Naive thymus-derived CD4-positive, alpha-beta T cell (primary cell): ENCODE results near the gene MYO7A. TPM values are rescaled to one million over a fixed set of nuclear protein-coding genes. Genes with fewer than 3 reads are reported as not detected.

Experiments
- ATAC-seq: fragments of 150-1000 bp; cut with Tn5 transposase; 2 replicates; pipeline ENCODE4 v1.10.0; 2021; ENCODE audit warnings: mild to moderate bottlenecking, moderate library complexity
- CTCF ChIA-PET: fragments of 350-600 bp; sonication (Branson Sonifier 250); formaldehyde crosslinking; loops from one replicate; lab custom pipeline; 2021; ENCODE audit warnings: antibody characterized with exemption; lab: Charles Lee
- POLR2A ChIA-PET: fragments of 350-600 bp; sonication (Branson Sonifier 250); formaldehyde crosslinking; loops from one replicate; lab custom pipeline; 2021; ENCODE audit warnings: antibody characterized with exemption, inconsistent platforms; lab: Charles Lee
- DNase-seq, 9 donors: peaks; one replicate each; pipeline versions ENCODE4 v3.0.0 to v3.0.0-alpha.2; 2020 to 2022; ENCODE audit warnings: mixed read lengths in 1 of 9
- H3K27ac ChIP-seq: one replicate; pipeline ENCODE4 v1.7.0; 2013; ENCODE audit warnings: mild to moderate bottlenecking, low read depth, low read length, moderate library complexity
- H3K27me3 ChIP-seq, 2 donors: one replicate each; pipeline ENCODE4 v1.7.0; 2013; ENCODE audit warnings: low read length in 2 of 2, mild to moderate bottlenecking in 2 of 2, moderate library complexity in 2 of 2; ENCODE audit not compliant: control insufficient read depth in 2 of 2, insufficient read depth in 2 of 2
- H3K36me3 ChIP-seq, 3 experiments: 1 replicate in 2 of 3; 2 replicates in 1 of 3; pipeline ENCODE4 v1.7.0; 2013; ENCODE audit warnings: low read length in 3 of 3, mild to moderate bottlenecking in 3 of 3, moderate library complexity in 1 of 3; ENCODE audit not compliant: insufficient read depth in 3 of 3, control insufficient read depth in 2 of 3
- H3K4me1 ChIP-seq, 2 donors: one replicate each; pipeline ENCODE4 v1.7.0; 2013; ENCODE audit warnings: low read length in 2 of 2, mild to moderate bottlenecking in 2 of 2, moderate library complexity in 1 of 2; ENCODE audit not compliant: control insufficient read depth in 2 of 2, insufficient read depth in 2 of 2
- H3K4me3 ChIP-seq: 2 replicates; pipeline ENCODE4 v1.7.0; 2013; ENCODE audit warnings: mild to moderate bottlenecking, low read length
- H3K9me3 ChIP-seq, 3 experiments: 1 replicate in 2 of 3; 2 replicates in 1 of 3; pipeline ENCODE4 v1.7.0; 2013; ENCODE audit warnings: low read length in 3 of 3; ENCODE audit not compliant: control insufficient read depth in 2 of 3
- H3K27ac Mint-ChIP-seq, 9 donors: one replicate each; pipeline ENCODE4 v1.8.0; 2020 to 2022; ENCODE audit warnings: mixed read lengths in 9 of 9, mild to moderate bottlenecking in 8 of 9, moderate library complexity in 5 of 9, inconsistent platforms in 2 of 9
- H3K27me3 Mint-ChIP-seq, 5 donors: one replicate each; pipeline ENCODE4 v1.8.0; 2021 to 2022; ENCODE audit warnings: mixed read lengths in 5 of 5, mild to moderate bottlenecking in 1 of 5
- H3K36me3 Mint-ChIP-seq, 5 donors: one replicate each; pipeline ENCODE4 v1.8.0; 2020 to 2022; ENCODE audit warnings: mixed read lengths in 5 of 5, mild to moderate bottlenecking in 3 of 5, inconsistent platforms in 1 of 5
- H3K4me1 Mint-ChIP-seq, 7 donors: one replicate each; pipeline ENCODE4 v1.8.0; 2020 to 2022; ENCODE audit warnings: mixed read lengths in 7 of 7, mild to moderate bottlenecking in 3 of 7, inconsistent platforms in 1 of 7
- H3K4me3 Mint-ChIP-seq, 10 donors: one replicate each; pipeline ENCODE4 v1.8.0; 2020 to 2022; ENCODE audit warnings: mild to moderate bottlenecking in 10 of 10, mixed read lengths in 10 of 10, moderate library complexity in 6 of 10, inconsistent platforms in 2 of 10
- H3K9me3 Mint-ChIP-seq, 11 donors: one replicate each; pipeline ENCODE4 v1.8.0; 2020 to 2022; ENCODE audit warnings: mixed read lengths in 11 of 11, mild to moderate bottlenecking in 4 of 11, inconsistent platforms in 1 of 11, moderate library complexity in 1 of 11
- intact Hi-C, 2 donors: fragments of 100-400 bp; cut with micrococcal nuclease; formaldehyde crosslinking; loops; one replicate each; pipeline ENCODE4 v1.15.1; 2023
- polyA plus RNA-seq, 2 donors: library from polyadenylated mRNA; unstranded; fragments of 300-500 nt; fragmentation: Illumina TruSeq; gene quantifications; one replicate each; pipeline ENCODE4 v1.2.3, GENCODE V29; 2021
- total RNA-seq, 6 experiments: library from RNA in 5 of 6; stranded (reverse) in 5 of 6; gene quantifications; 1 replicate in 5 of 6; 2 replicates in 1 of 6; pipeline ENCODE4 v1.2.3 and lab custom pipeline; 2021 to 2026

Gene MYO7A
- total and polyA plus RNA-seq, 7 experiments from 2014 or later, result 0.07 to 2.5 (median 0.27) TPM; not detected in 2

- CTCF ChIA-PET, result no interaction called here
- POLR2A ChIA-PET, result no interaction called here
- no peak overlapping the region for H3K4me3 ChIP-seq
- H3K36me3 Mint-ChIP-seq, result peaks cover 0 to 31% (median 3%) of the 10 kb centered on the region in 5 donors
- ATAC-seq (no peak), DNase-seq (no peak)
- H3K9me3 ChIP-seq, result no peaks in the 10 kb centered on the region
- no peaks in the 10 kb centered on the region for H3K27me3 ChIP-seq
- peaks cover 0 to 10% (median 8%) of the 10 kb centered on the region in 7 donors for H3K4me1 Mint-ChIP-seq
- peaks cover 0 to 20% (median 0%) of the 10 kb centered on the region in 3 experiments for H3K36me3 ChIP-seq
- peaks cover 0 to 8% (median 0%) of the 10 kb centered on the region in 5 donors for H3K27me3 Mint-ChIP-seq
- no peak overlapping the region for H3K27ac Mint-ChIP-seq
- intact Hi-C loops, result no loop called here
- no peak overlapping the region for H3K27ac ChIP-seq
- H3K4me1 ChIP-seq, result peaks cover 3 to 11% of the 10 kb centered on the region in 2 donors
- H3K9me3 Mint-ChIP-seq, result no peaks in the 10 kb centered on the region
- no peak overlapping the region for H3K4me3 Mint-ChIP-seq
Observed at GRCh38 chr11:77123591-77123990, 4.5 kb upstream of the MYO7A start.

- ATAC-seq (no peak), DNase-seq (no peak)
- H3K27me3 ChIP-seq, result no peaks in the 10 kb centered on the region
- no peak overlapping the region for H3K4me3 ChIP-seq
- H3K4me3 Mint-ChIP-seq, result no peak overlapping the region
- H3K36me3 Mint-ChIP-seq, result peaks cover 0 to 28% (median 3%) of the 10 kb centered on the region in 5 donors
- ChIA-PET CTCF (no interaction called here), POLR2A (no interaction called here)
- peaks cover 0 to 8% (median 0%) of the 10 kb centered on the region in 5 donors for H3K27me3 Mint-ChIP-seq
- no peaks in the 10 kb centered on the region for H3K9me3 Mint-ChIP-seq
- peaks cover 0 to 15% (median 8%) of the 10 kb centered on the region in 7 donors for H3K4me1 Mint-ChIP-seq
- no peak overlapping the region for H3K27ac Mint-ChIP-seq
- H3K9me3 ChIP-seq, result no peaks in the 10 kb centered on the region
- H3K4me1 ChIP-seq, result peaks cover 3 to 11% of the 10 kb centered on the region in 2 donors
- H3K27ac ChIP-seq, result no peak overlapping the region
- intact Hi-C loops, result no loop called here
- H3K36me3 ChIP-seq, result peaks cover 0 to 16% (median 0%) of the 10 kb centered on the region in 3 experiments
Observed at GRCh38 chr11:77124041-77124440, 4.0 kb upstream of the MYO7A start.

GRCh38 chr11:77124488-77124887 is 3.6 kb upstream of the MYO7A start:
- ChIA-PET POLR2A (no interaction called here), CTCF (no interaction called here)
- Histone ChIP-seq H3K9me3 (no peaks in the 10 kb centered on the region), H3K4me1 (peaks cover 3 to 11% of the 10 kb centered on the region in 2 donors), H3K27me3 (no peaks in the 10 kb centered on the region), H3K36me3 (peaks cover 0 to 16% (median 0%) of the 10 kb centered on the region in 3 experiments), H3K4me3 (no peak overlapping the region), H3K27ac (no peak overlapping the region)
- no peak for DNase-seq
- Mint-ChIP-seq H3K9me3 (no peaks in the 10 kb centered on the region), H3K27ac (no peak overlapping the region), H3K36me3 (peaks cover 0 to 28% (median 3%) of the 10 kb centered on the region in 5 donors), H3K4me1 (peaks cover 0 to 15% (median 8%) of the 10 kb centered on the region in 7 donors), H3K4me3 (no peak overlapping the region), H3K27me3 (peaks cover 0 to 8% (median 0%) of the 10 kb centered on the region in 5 donors)
- no peak for ATAC-seq
- intact Hi-C loops, result no loop called here

GRCh38 chr11:77125191-77125590 is 2.9 kb upstream of the MYO7A start:
- DNase-seq (no peak), ATAC-seq (no peak)
- no peaks in the 10 kb centered on the region for H3K9me3 Mint-ChIP-seq
- peaks cover 0 to 15% (median 8%) of the 10 kb centered on the region in 7 donors for H3K4me1 Mint-ChIP-seq
- H3K36me3 ChIP-seq, result peaks cover 0 to 16% (median 0%) of the 10 kb centered on the region in 3 experiments
- no peak overlapping the region for H3K4me3 Mint-ChIP-seq
- H3K27ac Mint-ChIP-seq, result no peak overlapping the region
- POLR2A ChIA-PET, result no interaction called here
- CTCF ChIA-PET, result no interaction called here
- peaks cover 3 to 11% of the 10 kb centered on the region in 2 donors for H3K4me1 ChIP-seq
- intact Hi-C loops, result loop anchor here in 1 of 2 donors (5.0 kb wide), 1 partner anchor 492 kb away; no protein-coding TSS in a partner anchor
- H3K36me3 Mint-ChIP-seq, result peaks cover 0 to 24% (median 3%) of the 10 kb centered on the region in 5 donors
- H3K27me3 Mint-ChIP-seq, result peaks cover 0 to 8% (median 0%) of the 10 kb centered on the region in 5 donors
- no peak overlapping the region for H3K4me3 ChIP-seq
- no peak overlapping the region for H3K27ac ChIP-seq
- H3K27me3 ChIP-seq, result no peaks in the 10 kb centered on the region
- H3K9me3 ChIP-seq, result no peaks in the 10 kb centered on the region

GRCh38 chr11:77125695-77126094 is 2.4 kb upstream of the MYO7A start:
- Histone ChIP-seq H3K36me3 (peaks cover 0 to 13% (median 0%) of the 10 kb centered on the region in 3 experiments), H3K27ac (no peak overlapping the region), H3K27me3 (no peaks in the 10 kb centered on the region), H3K9me3 (no peaks in the 10 kb centered on the region), H3K4me3 (no peak overlapping the region), H3K4me1 (peaks cover 3 to 11% of the 10 kb centered on the region in 2 donors)
- intact Hi-C loops, result loop anchor here in 1 of 2 donors (5.0 kb wide), 1 partner anchor 492 kb away; no protein-coding TSS in a partner anchor
- peaks cover 0 to 20% (median 2%) of the 10 kb centered on the region in 5 donors for H3K36me3 Mint-ChIP-seq
- peaks cover 0 to 15% (median 8%) of the 10 kb centered on the region in 7 donors for H3K4me1 Mint-ChIP-seq
- H3K27ac Mint-ChIP-seq, result no peak overlapping the region
- DNase-seq (no peak), ATAC-seq (no peak)
- CTCF ChIA-PET, result no interaction called here
- no peaks in the 10 kb centered on the region for H3K9me3 Mint-ChIP-seq
- H3K4me3 Mint-ChIP-seq, result no peak overlapping the region
- peaks cover 0 to 8% (median 0%) of the 10 kb centered on the region in 5 donors for H3K27me3 Mint-ChIP-seq
- POLR2A ChIA-PET, result no interaction called here

- Histone ChIP-seq H3K27ac (no peak overlapping the region), H3K36me3 (peaks cover 0 to 8% (median 0%) of the 10 kb centered on the region in 3 experiments), H3K9me3 (no peaks in the 10 kb centered on the region), H3K4me3 (no peak overlapping the region), H3K4me1 (peaks cover 3 to 11% of the 10 kb centered on the region in 2 donors), H3K27me3 (no peaks in the 10 kb centered on the region)
- H3K4me1 Mint-ChIP-seq, result peaks cover 0 to 15% (median 6%) of the 10 kb centered on the region in 7 donors
- POLR2A ChIA-PET, result no interaction called here
- H3K9me3 Mint-ChIP-seq, result no peaks in the 10 kb centered on the region
- peak overlapping the region in 8 of 10 donors; percentile 16 to 72 (median 52) for H3K4me3 Mint-ChIP-seq
- peaks cover 0 to 14% (median 0%) of the 10 kb centered on the region in 5 donors for H3K36me3 Mint-ChIP-seq
- DNase-seq (no peak), ATAC-seq (no peak)
- H3K27me3 Mint-ChIP-seq, result peaks cover 0 to 8% (median 0%) of the 10 kb centered on the region in 5 donors
- H3K27ac Mint-ChIP-seq, result no peak overlapping the region
- intact Hi-C loops, result loop anchor here in 1 of 2 donors (5.0 kb wide), 1 partner anchor 491 kb away; no protein-coding TSS in a partner anchor
- CTCF ChIA-PET, result interaction anchor here (0.6 to 2.0 kb wide), 7 partner anchors 10 to 493 kb away, joined by 3 to 16 read pairs (median 4); no protein-coding TSS in a partner anchor
Observed at GRCh38 chr11:77126156-77126775, 1.8 kb upstream of the MYO7A start.
